Body of pancreas (tissue), 4 donors: Measurements from ENCODE around the gene MRPS15.

Experiments
- CTCF ChIP-seq, 7 experiments: fragments of 450-650 bp in 4 of 7; fragments of 200-600 bp in 3 of 7; sonication (generic) in 3 of 7; IDR thresholded peaks; one replicate each; pipeline ENCODE4 v1.5.1; 2016 to 2019; ENCODE audit warnings: antibody characterized with exemption in 7 of 7
- POLR2A ChIP-seq, 3 donors: fragments of 450-650 bp; IDR thresholded peaks; one replicate each; pipeline ENCODE4 v1.6.1; 2016; ENCODE audit warnings: antibody characterized with exemption in 3 of 3, mild to moderate bottlenecking in 2 of 3

GRCh38 chr1:36466370-36467026, 2.3 kb upstream of the MRPS15 start:
- TF ChIP-seq CTCF (IDR thresholded peaks at IDR 0.05) (no peak), POLR2A (IDR thresholded peaks at IDR 0.05) (no peak)
